Ishikawa (cell line): ENCODE data around the gene TNNI3K.

ENCODE experiments used
- RAD21 ChIP-seq: IDR thresholded peaks from 2 replicates; pipeline ENCODE4 v1.6.1; 2012; ENCODE audit warnings: low read depth
- ZBTB7A ChIP-seq: IDR thresholded peaks from 2 replicates; pipeline ENCODE4 v1.6.1; 2012; ENCODE audit warnings: low read depth

DNA sequence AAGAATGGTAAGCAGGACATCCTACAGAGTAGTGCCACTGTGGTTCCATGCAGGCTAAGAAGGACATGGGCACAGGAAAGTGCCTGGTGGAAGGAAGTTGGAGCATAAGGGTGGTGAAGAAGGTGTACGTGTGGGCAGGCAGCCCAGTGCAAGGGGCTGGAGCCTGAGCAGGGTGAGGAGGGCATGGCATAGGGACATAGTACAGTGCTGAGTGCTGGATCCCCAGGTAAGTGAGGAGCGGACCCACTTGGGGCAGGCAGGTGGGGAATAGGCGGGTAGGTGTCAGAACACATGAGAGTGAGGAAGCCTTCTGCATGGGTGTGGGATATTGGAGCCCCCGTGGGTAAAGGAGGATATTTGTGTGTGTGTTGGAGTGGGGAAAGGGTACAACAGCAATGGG, 292.9 kb downstream of the TNNI3K start:
- TF ChIP-seq ZBTB7A (no peak), RAD21 (no peak)
